BLaER1 (cell line): Measurements from ENCODE around the gene POLR1H.

ENCODE experiments used
- H3K27ac ChIP-seq: shearing (Covaris generic); formaldehyde crosslinking; 2 replicates; pipeline ENCODE4 v1.8.1; 2022
- H3K27me3 ChIP-seq: shearing (Covaris generic); formaldehyde crosslinking; 2 replicates; pipeline ENCODE4 v1.8.1; 2022
- H3K36me3 ChIP-seq: shearing (Covaris generic); formaldehyde crosslinking; 2 replicates; pipeline ENCODE4 v1.8.1; 2022
- H3K4me1 ChIP-seq: shearing (Covaris generic); formaldehyde crosslinking; 2 replicates; pipeline ENCODE4 v1.8.1; 2022
- H3K4me2 ChIP-seq: shearing (Covaris generic); formaldehyde crosslinking; 2 replicates; pipeline ENCODE4 v1.8.1; 2022
- H3K4me3 ChIP-seq: shearing (Covaris generic); formaldehyde crosslinking; 2 replicates; pipeline ENCODE4 v1.8.1; 2022
- H3K9ac ChIP-seq: shearing (Covaris generic); formaldehyde crosslinking; 2 replicates; pipeline ENCODE4 v1.8.1; 2022
- H3K9me3 ChIP-seq: shearing (Covaris generic); formaldehyde crosslinking; 2 replicates; pipeline ENCODE4 v1.8.1; 2022
- H4K20me1 ChIP-seq: shearing (Covaris generic); formaldehyde crosslinking; 2 replicates; pipeline ENCODE4 v1.8.1; 2022
- Cebpa-rat ChIP-seq: shearing (Covaris generic); IDR thresholded peaks from 2 replicates; pipeline ENCODE4 v1.8.1; 2022

POLR1H gene

GRCh38 chr6:30091577-30092381 lies 30.7 kb downstream of the POLR1H start:
- Histone ChIP-seq H3K9ac (no peak overlapping the region), H4K20me1 (no peaks in the 10 kb centered on the region), H3K9me3 (no peaks in the 10 kb centered on the region), H3K4me2 (no peak overlapping the region), H3K4me3 (no peak overlapping the region), H3K36me3 (no peaks in the 10 kb centered on the region), H3K27ac (no peak overlapping the region), H3K27me3 (peaks cover 4% of the 10 kb centered on the region), H3K4me1 (no peaks in the 10 kb centered on the region)
- TF ChIP-seq Cebpa-rat = no peak

GRCh38 chr6:30092852-30093543 lies 31.9 kb downstream of the POLR1H start:
- Histone ChIP-seq H3K9me3 (no peaks in the 10 kb centered on the region), H4K20me1 (no peaks in the 10 kb centered on the region), H3K27me3 (peaks cover 16% of the 10 kb centered on the region), H3K4me1 (no peaks in the 10 kb centered on the region), H3K4me2 (no peak overlapping the region), H3K9ac (no peak overlapping the region), H3K4me3 (no peak overlapping the region), H3K27ac (no peak overlapping the region), H3K36me3 (no peaks in the 10 kb centered on the region)
- no peak for TF ChIP-seq Cebpa-rat

GRCh38 chr6:30093951-30094661 lies 33.0 kb downstream of the POLR1H start:
- no peak overlapping the region for H3K4me2 ChIP-seq
- no peaks in the 10 kb centered on the region for H3K36me3 ChIP-seq
- H3K4me3 ChIP-seq = no peak overlapping the region
- no peaks in the 10 kb centered on the region for H4K20me1 ChIP-seq
- H3K9ac ChIP-seq = no peak overlapping the region
- no peak overlapping the region for H3K27ac ChIP-seq
- no peak for TF ChIP-seq Cebpa-rat
- peaks cover 26% of the 10 kb centered on the region for H3K27me3 ChIP-seq
- no peaks in the 10 kb centered on the region for H3K4me1 ChIP-seq
- no peaks in the 10 kb centered on the region for H3K9me3 ChIP-seq

GRCh38 chr6:30096829-30097228 lies 35.8 kb downstream of the POLR1H start:
- H3K4me1 ChIP-seq = peaks cover 17% of the 10 kb centered on the region
- H3K4me3 ChIP-seq = no peak overlapping the region
- no peaks in the 10 kb centered on the region for H3K9me3 ChIP-seq
- no peak overlapping the region for H3K27ac ChIP-seq
- H3K9ac ChIP-seq = no peak overlapping the region
- TF ChIP-seq Cebpa-rat = no peak
- H3K4me2 ChIP-seq = no peak overlapping the region
- no peaks in the 10 kb centered on the region for H3K36me3 ChIP-seq
- peaks cover 51% of the 10 kb centered on the region for H3K27me3 ChIP-seq
- H4K20me1 ChIP-seq = peaks cover 10% of the 10 kb centered on the region; the same call in 1 of the 2 replicates

GRCh38 chr6:30097902-30098768 lies 37.1 kb downstream of the POLR1H start:
- Histone ChIP-seq H3K4me2 (no peak overlapping the region), H4K20me1 (peaks cover 10% of the 10 kb centered on the region; the same call in 1 of the 2 replicates), H3K27me3 (peaks cover 54% of the 10 kb centered on the region), H3K9me3 (no peaks in the 10 kb centered on the region), H3K9ac (no peak overlapping the region), H3K4me3 (no peak overlapping the region), H3K27ac (no peak overlapping the region), H3K36me3 (no peaks in the 10 kb centered on the region), H3K4me1 (peaks cover 30% of the 10 kb centered on the region)
- no peak for TF ChIP-seq Cebpa-rat

GRCh38 chr6:30100154-30100553 lies 39.1 kb downstream of the POLR1H start:
- Histone ChIP-seq H3K4me1 (peaks cover 35% of the 10 kb centered on the region), H3K4me3 (peak overlapping the region; percentile 65), H3K36me3 (no peaks in the 10 kb centered on the region), H3K9me3 (no peaks in the 10 kb centered on the region), H3K27ac (no peak overlapping the region), H3K27me3 (peaks cover 67% of the 10 kb centered on the region), H3K9ac (no peak overlapping the region), H3K4me2 (peak overlapping the region; percentile 97), H4K20me1 (peaks cover 10% of the 10 kb centered on the region; the same call in 1 of the 2 replicates)
- TF ChIP-seq Cebpa-rat = no peak

- TF ChIP-seq Cebpa-rat = no peak
- Histone ChIP-seq H3K27ac (no peak overlapping the region), H3K4me1 (peaks cover 35% of the 10 kb centered on the region), H3K36me3 (no peaks in the 10 kb centered on the region), H4K20me1 (peaks cover 10% of the 10 kb centered on the region; the same call in 1 of the 2 replicates), H3K4me3 (peak overlapping the region; percentile 65), H3K9me3 (no peaks in the 10 kb centered on the region), H3K4me2 (peak overlapping the region; percentile 97), H3K27me3 (peaks cover 67% of the 10 kb centered on the region), H3K9ac (0 out of 2 replicates have a peak overlapping the region, but pooled peaks have one; percentile 28)
These were observed 39.7 kb downstream of the POLR1H start for GRCh38 chr6:30100585-30101443.
